GM12892 (cell line): ENCODE measurements around the gene PNMA8C.

Experiments used
- POLR2A ChIP-seq: IDR thresholded peaks from 2 replicates; pipeline ENCODE4 v1.6.1; 2011; ENCODE audit warnings: low read depth, low read length, control low read depth
- POLR2AphosphoS5 ChIP-seq: IDR thresholded peaks from 2 replicates; pipeline ENCODE4 v1.6.1; 2011; ENCODE audit warnings: low read depth, low read length, control low read depth
- TAF1 ChIP-seq: IDR thresholded peaks from 2 replicates; pipeline ENCODE4 v1.6.1; 2011; ENCODE audit warnings: low read depth, mild to moderate bottlenecking, control low read depth, low read length, borderline replicate concordance

DNA sequence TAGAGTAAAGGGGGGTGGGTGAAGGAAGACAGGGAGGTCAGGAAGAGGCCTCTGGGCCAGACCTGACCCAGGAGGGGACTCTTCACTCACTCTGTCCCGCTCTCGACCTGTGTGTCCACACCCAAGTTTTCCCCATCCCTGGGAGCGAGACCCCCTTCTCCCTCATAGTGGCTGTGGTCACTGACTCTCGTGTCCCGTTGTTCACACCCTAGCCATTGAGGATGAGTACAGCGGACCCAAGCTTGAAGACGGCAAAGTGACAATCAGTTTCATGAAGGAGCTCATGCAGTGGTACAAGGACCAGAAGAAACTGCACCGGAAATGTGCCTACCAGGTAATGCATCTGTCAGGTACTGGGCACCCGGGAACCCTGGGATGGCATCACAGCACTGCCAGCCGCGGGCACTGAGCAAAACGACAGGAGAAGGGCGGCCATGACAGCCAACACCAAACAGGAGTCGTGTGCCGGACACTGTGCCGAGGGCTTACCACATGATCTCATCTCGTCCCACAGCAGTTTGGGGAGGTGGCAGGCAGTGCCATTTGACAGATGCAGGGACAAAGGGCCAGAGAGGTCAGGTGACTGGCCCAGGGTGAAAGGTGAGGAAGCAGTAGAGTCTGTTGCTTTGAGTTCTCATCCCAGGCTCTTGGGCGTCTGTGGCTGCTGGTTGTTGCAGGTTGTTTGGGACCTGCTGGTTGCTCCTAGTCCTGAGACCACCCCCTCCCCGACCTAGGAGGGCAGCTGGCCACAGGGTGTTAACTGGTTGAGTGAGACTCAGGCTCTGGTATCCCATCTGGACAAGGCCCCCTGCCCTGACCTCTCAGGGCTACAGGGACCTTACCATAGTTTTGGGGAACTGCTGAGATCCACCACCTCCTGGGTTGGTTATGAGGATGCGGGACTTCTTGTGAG is 52.2 kb downstream of the PNMA8C start:
- TF ChIP-seq POLR2A (no peak), POLR2AphosphoS5 (no peak), TAF1 (no peak)
